PC-3 (cell line): Measurements from ENCODE around the gene KDM6B. TPM values are rescaled to one million over a fixed set of nuclear protein-coding genes. Genes with fewer than 3 reads are reported as not detected.

Source experiments
- ATAC-seq: fragments of 200-7000 bp; cut with Tn5 transposase; 2 replicates; pipeline ENCODE4 v1.9.1; 2020; ENCODE audit warnings: mild to moderate bottlenecking, moderate library complexity
- BruUV-seq: library from RNA; stranded (reverse); fragments of 400-500 nt; replicated peaks from 2 replicates; lab custom pipeline; 2021; lab: Mats Ljungman, UMichigan
- CTCF ChIA-PET: fragments of 300-600 bp; sonication (Branson Sonifier 250); formaldehyde crosslinking; loops from one replicate; lab custom pipeline; 2022; ENCODE audit warnings: antibody characterized with exemption; lab: Charles Lee
- POLR2A ChIA-PET: fragments of 300-600 bp; sonication (Branson Sonifier 250); formaldehyde crosslinking; loops from one replicate; lab custom pipeline; 2022; ENCODE audit warnings: antibody characterized with exemption; ENCODE audit not compliant: unreplicated experiment; lab: Charles Lee
- DNase-seq: peaks from one replicate; pipeline ENCODE4 v3.0.0-alpha.2; 2015
- H2AFZ ChIP-seq: fragments of 300-600 bp; sonication (generic); 2 replicates; pipeline ENCODE4 v1.6.0; 2016; ENCODE audit warnings: antibody characterized with exemption, low read length
- H3F3A ChIP-seq: fragments of 300-600 bp; sonication (generic); one replicate; pipeline ENCODE4 v1.6.0; 2017; ENCODE audit warnings: antibody characterized with exemption, low read length, control low read depth, mild to moderate bottlenecking; ENCODE audit not compliant: unreplicated experiment
- H3K27ac ChIP-seq: fragments of 300-600 bp; sonication (generic); 2 replicates; pipeline ENCODE4 v1.5.1; 2016; ENCODE audit warnings: mild to moderate bottlenecking, low read length
- H3K27me3 ChIP-seq: fragments of 300-600 bp; sonication (generic); 2 replicates; pipeline ENCODE4 v1.6.1; 2016; ENCODE audit warnings: low read length, mixed read lengths
- H3K36me3 ChIP-seq: fragments of 300-600 bp; sonication (generic); 2 replicates; pipeline ENCODE4 v1.6.1; 2016; ENCODE audit warnings: low read depth, mixed run types, low read length, mixed read lengths
- H3K4me1 ChIP-seq: fragments of 300-600 bp; sonication (generic); 2 replicates; pipeline ENCODE4 v1.5.1; 2016; ENCODE audit warnings: low read length; ENCODE audit not compliant: insufficient read depth
- H3K4me2 ChIP-seq: fragments of 300-600 bp; sonication (generic); 2 replicates; pipeline ENCODE4 v1.6.0; 2016; ENCODE audit warnings: low read length
- H3K4me3 ChIP-seq: fragments of 300-600 bp; sonication (generic); 2 replicates; pipeline ENCODE4 v1.5.1; 2016; ENCODE audit warnings: mild to moderate bottlenecking, low read length, mixed read lengths
- H3K79me2 ChIP-seq: fragments of 300-600 bp; sonication (generic); 2 replicates; pipeline ENCODE4 v1.6.1; 2017; ENCODE audit warnings: low read length, mixed read lengths
- H3K9ac ChIP-seq: fragments of 300-600 bp; sonication (generic); 2 replicates; pipeline ENCODE4 v1.6.0; 2016; ENCODE audit warnings: mild to moderate bottlenecking, low read length
- H3K9me2 ChIP-seq: fragments of 300-600 bp; sonication (generic); replicated peaks from 2 replicates; pipeline ENCODE4 v1.6.1; 2016; ENCODE audit warnings: mixed run types, low read length, mixed read lengths
- H3K9me3 ChIP-seq: fragments of 300-600 bp; sonication (generic); 2 replicates; pipeline ENCODE4 v1.6.1; 2016; ENCODE audit warnings: low read length, mixed read lengths
- H4K20me1 ChIP-seq: fragments of 300-600 bp; sonication (generic); 2 replicates; pipeline ENCODE4 v1.6.1; 2016; ENCODE audit warnings: low read length, mixed read lengths
- EZH2 ChIP-seq: fragments of 300-600 bp; sonication (generic); IDR thresholded peaks from one replicate; pipeline ENCODE4 v1.6.1; 2017; ENCODE audit warnings: antibody characterized with exemption, mild to moderate bottlenecking, low read length; ENCODE audit not compliant: unreplicated experiment
- EZH2phosphoT487 ChIP-seq: fragments of 300-600 bp; sonication (generic); IDR thresholded peaks from 2 replicates; pipeline ENCODE4 v1.6.1; 2018; ENCODE audit warnings: mild to moderate bottlenecking, antibody characterized with exemption, low read length, borderline replicate concordance
- intact Hi-C: fragments of 100-400 bp; cut with micrococcal nuclease; formaldehyde crosslinking; loops from 2 replicates; pipeline ENCODE4 v1.9.0; 2023
- total RNA-seq: library from RNA; depleted of rRNA; stranded (reverse); fragments of >200 nt; gene quantifications from 2 replicates; pipeline ENCODE4 v1.2.3, GENCODE V29; 2014
- TF ChIP-seq, protein P1 (sequence below): fragments of 300-600 bp; sonication (generic); conservative IDR thresholded peaks from 2 replicates; pipeline ENCODE4 v1.5.1; 2017; ENCODE audit warnings: antibody characterized with exemption, low read depth, mild to moderate bottlenecking, low read length

KDM6B gene
- total RNA-seq, 1 experiment from 2014 or later = 3.2 TPM

DNA sequence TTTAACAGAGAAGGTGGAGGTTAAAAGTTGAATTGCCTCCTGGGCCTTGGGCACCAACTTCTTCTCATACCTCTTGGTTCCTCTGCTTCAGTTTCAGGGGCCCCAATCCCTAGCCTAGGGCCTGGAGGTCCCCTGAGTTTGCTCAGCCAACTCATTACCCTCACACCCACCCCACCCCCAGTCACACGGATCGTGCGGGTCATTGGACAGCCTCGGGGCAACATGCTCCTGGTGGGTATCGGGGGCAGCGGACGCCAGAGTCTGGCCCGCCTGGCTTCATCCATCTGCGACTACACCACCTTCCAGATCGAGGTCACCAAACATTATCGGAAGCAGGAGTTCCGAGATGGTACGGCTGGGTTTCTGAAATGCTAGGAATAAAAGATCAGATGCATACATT lies 36.0 kb upstream of the KDM6B start:
- ChIA-PET POLR2A (no interaction called here), CTCF (no interaction called here)
- Histone ChIP-seq H3K79me2 (no peaks in the 10 kb centered on the region), H3K27ac (no peak overlapping the region), H3K36me3 (no peaks in the 10 kb centered on the region), H3F3A (no peaks in the 10 kb centered on the region), H3K4me1 (no peaks in the 10 kb centered on the region), H3K9me3 (no peaks in the 10 kb centered on the region), H3K9me2 (no peaks in the 10 kb centered on the region), H3K27me3 (no peaks in the 10 kb centered on the region), H3K9ac (no peak overlapping the region), H3K4me2 (no peak overlapping the region), H3K4me3 (no peak overlapping the region), H4K20me1 (no peaks in the 10 kb centered on the region), H2AFZ (no peak overlapping the region)
- intact Hi-C loops = no loop called here
- no peak for DNase-seq
- TF ChIP-seq, protein P1, sequence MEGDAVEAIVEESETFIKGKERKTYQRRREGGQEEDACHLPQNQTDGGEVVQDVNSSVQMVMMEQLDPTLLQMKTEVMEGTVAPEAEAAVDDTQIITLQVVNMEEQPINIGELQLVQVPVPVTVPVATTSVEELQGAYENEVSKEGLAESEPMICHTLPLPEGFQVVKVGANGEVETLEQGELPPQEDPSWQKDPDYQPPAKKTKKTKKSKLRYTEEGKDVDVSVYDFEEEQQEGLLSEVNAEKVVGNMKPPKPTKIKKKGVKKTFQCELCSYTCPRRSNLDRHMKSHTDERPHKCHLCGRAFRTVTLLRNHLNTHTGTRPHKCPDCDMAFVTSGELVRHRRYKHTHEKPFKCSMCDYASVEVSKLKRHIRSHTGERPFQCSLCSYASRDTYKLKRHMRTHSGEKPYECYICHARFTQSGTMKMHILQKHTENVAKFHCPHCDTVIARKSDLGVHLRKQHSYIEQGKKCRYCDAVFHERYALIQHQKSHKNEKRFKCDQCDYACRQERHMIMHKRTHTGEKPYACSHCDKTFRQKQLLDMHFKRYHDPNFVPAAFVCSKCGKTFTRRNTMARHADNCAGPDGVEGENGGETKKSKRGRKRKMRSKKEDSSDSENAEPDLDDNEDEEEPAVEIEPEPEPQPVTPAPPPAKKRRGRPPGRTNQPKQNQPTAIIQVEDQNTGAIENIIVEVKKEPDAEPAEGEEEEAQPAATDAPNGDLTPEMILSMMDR = no peak
- no peak for TF ChIP-seq EZH2
- TF ChIP-seq EZH2phosphoT487 = no peak
- BruUV-seq = no TSS peak
- no peak for ATAC-seq

DNA sequence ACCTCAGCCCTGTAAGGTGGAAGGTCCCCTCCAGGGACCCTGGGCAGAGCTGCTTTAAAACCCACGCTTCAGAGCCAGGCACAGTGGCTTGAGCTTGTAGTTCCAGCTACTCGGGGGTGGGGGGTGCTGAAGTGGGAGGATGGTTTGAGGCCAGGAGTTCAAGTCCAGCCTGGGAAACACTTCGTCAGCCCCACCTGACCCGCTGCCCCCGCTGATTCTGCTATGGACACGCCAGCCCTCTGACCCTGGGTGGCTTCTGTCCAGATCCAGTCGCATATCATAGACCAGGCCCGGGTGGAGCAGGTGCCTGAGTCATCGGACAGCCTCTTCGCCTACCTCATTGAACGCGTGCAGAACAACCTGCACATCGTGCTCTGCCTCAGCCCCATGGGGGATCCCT lies 35.2 kb upstream of the KDM6B start:
- H3K27ac ChIP-seq = no peak overlapping the region
- H3F3A ChIP-seq = no peaks in the 10 kb centered on the region
- DNase-seq (no peak), ATAC-seq (no peak)
- CTCF ChIA-PET = interaction anchor here (0.5 kb wide), 1 partner anchor 46 kb away, joined by 6 read pairs; no protein-coding TSS in a partner anchor
- H2AFZ ChIP-seq = no peak overlapping the region
- BruUV-seq = no TSS peak
- H3K79me2 ChIP-seq = no peaks in the 10 kb centered on the region
- no peak overlapping the region for H3K4me3 ChIP-seq
- intact Hi-C loops = no loop called here
- H3K4me2 ChIP-seq = no peak overlapping the region
- no peak overlapping the region for H3K9ac ChIP-seq
- POLR2A ChIA-PET = no interaction called here
- H3K36me3 ChIP-seq = no peaks in the 10 kb centered on the region
- peaks cover 4% of the 10 kb centered on the region for H3K4me1 ChIP-seq
- no peaks in the 10 kb centered on the region for H3K27me3 ChIP-seq
- no peak for TF ChIP-seq EZH2
- no peak for TF ChIP-seq EZH2phosphoT487
- TF ChIP-seq, protein P1 = no peak
- no peaks in the 10 kb centered on the region for H3K9me3 ChIP-seq
- no peaks in the 10 kb centered on the region for H4K20me1 ChIP-seq
- no peaks in the 10 kb centered on the region for H3K9me2 ChIP-seq

DNA sequence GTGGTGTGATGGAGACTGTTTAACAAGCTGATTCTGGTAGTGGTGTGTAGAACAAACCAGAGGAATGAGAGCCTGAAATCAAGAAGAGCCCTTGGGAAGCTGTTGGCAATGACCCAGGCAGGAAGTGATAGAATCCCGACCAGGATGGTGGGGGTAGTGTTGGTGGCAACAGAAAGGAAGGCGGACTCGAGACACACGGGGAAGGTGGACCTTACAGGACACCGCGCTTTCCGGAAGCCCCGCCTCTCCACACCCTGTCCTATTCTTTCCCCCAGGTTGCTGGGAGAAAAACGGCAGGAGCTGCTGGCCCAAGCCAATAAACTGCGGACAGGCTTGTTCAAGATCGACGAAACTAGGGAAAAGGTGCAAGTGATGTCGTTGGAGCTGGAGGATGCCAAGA lies 30.0 kb upstream of the KDM6B start:
- TF ChIP-seq, protein P1 = no peak
- Histone ChIP-seq H3K4me1 (peaks cover 19% of the 10 kb centered on the region), H3K4me3 (peak overlapping the region; percentile 51), H3K9me2 (no peaks in the 10 kb centered on the region), H3K27me3 (no peaks in the 10 kb centered on the region), H3K79me2 (no peaks in the 10 kb centered on the region), H4K20me1 (no peaks in the 10 kb centered on the region), H3F3A (no peaks in the 10 kb centered on the region), H3K9me3 (no peaks in the 10 kb centered on the region), H3K9ac (peak overlapping the region; percentile 71), H3K27ac (peak overlapping the region; percentile 92), H2AFZ (peak overlapping the region; percentile 70), H3K4me2 (peak overlapping the region; percentile 79), H3K36me3 (no peaks in the 10 kb centered on the region)
- DNase-seq = peak; percentile 88
- no TSS peak for BruUV-seq
- CTCF ChIA-PET = interaction anchor here (0.8 kb wide), 1 partner anchor 116 kb away, joined by 4 read pairs; the partner anchor contains the start of gene TP53
- peak; percentile 98 for ATAC-seq
- POLR2A ChIA-PET = interaction anchor here (0.5 to 0.6 kb wide), 3 partner anchors 20 to 154 kb away, joined by 3 to 6 read pairs (median 4); no protein-coding TSS in a partner anchor
- intact Hi-C loops = no loop called here
